Cardiac fibroblast (primary cell): Measurements from ENCODE around the gene RBCK1.

Experiments
- DNase-seq, 2 donors: peaks; one replicate each; pipeline versions ENCODE4 v3.0.0 to v3.0.0-alpha.2; 2010; ENCODE audit warnings: low read depth in 2 of 2
- H3K4me3 ChIP-seq, 2 donors: replicated peaks in 1 of 2; 1 replicate in 1 of 2; 2 replicates in 1 of 2; pipeline ENCODE4 v1.5.1; 2011; ENCODE audit warnings: low read depth in 2 of 2, low read length in 2 of 2, mild to moderate bottlenecking in 2 of 2, moderate library complexity in 1 of 2
- CTCF ChIP-seq: IDR thresholded peaks from one replicate; pipeline ENCODE4 v1.5.1; 2011; ENCODE audit warnings: low read depth, mild to moderate bottlenecking, low read length, inconsistent platforms

Gene RBCK1

GRCh38 chr20:364905-365794 is 42.9 kb upstream of the RBCK1 start:
- DNase-seq = peak; percentile 29 to 58
- TF ChIP-seq CTCF = no peak
- no peak overlapping the region for H3K4me3 ChIP-seq

GRCh38 chr20:366041-366718 is 41.9 kb upstream of the RBCK1 start:
- no peak for TF ChIP-seq CTCF
- no peak overlapping the region for H3K4me3 ChIP-seq
- no peak for DNase-seq

GRCh38 chr20:366719-367485 is 41.2 kb upstream of the RBCK1 start:
- TF ChIP-seq CTCF = no peak
- no peak overlapping the region for H3K4me3 ChIP-seq
- no peak for DNase-seq

GRCh38 chr20:367486-367887 is 40.6 kb upstream of the RBCK1 start:
- H3K4me3 ChIP-seq = no peak overlapping the region
- TF ChIP-seq CTCF = no peak
- no peak for DNase-seq

GRCh38 chr20:368915-369314 is 39.2 kb upstream of the RBCK1 start:
- TF ChIP-seq CTCF = no peak

GRCh38 chr20:370151-370600 is 37.9 kb upstream of the RBCK1 start:
- no peak for TF ChIP-seq CTCF
- no peak overlapping the region for H3K4me3 ChIP-seq
- DNase-seq = peak in 1 of 2 donors; percentile 38

More at GRCh38 chr20:368915-369314, 39.2 kb upstream of the RBCK1 start:
- H3K4me3 ChIP-seq = no peak overlapping the region
- DNase-seq = no peak
